ENCODE measurements around the gene SP6. TPM values are rescaled to one million over a fixed set of nuclear protein-coding genes. Genes with fewer than 3 reads are reported as not detected.

Gene SP6
- under 1 TPM in 1 of 2 experiments, not detected in 1; 0.05 TPM for total RNA-seq

DNA sequence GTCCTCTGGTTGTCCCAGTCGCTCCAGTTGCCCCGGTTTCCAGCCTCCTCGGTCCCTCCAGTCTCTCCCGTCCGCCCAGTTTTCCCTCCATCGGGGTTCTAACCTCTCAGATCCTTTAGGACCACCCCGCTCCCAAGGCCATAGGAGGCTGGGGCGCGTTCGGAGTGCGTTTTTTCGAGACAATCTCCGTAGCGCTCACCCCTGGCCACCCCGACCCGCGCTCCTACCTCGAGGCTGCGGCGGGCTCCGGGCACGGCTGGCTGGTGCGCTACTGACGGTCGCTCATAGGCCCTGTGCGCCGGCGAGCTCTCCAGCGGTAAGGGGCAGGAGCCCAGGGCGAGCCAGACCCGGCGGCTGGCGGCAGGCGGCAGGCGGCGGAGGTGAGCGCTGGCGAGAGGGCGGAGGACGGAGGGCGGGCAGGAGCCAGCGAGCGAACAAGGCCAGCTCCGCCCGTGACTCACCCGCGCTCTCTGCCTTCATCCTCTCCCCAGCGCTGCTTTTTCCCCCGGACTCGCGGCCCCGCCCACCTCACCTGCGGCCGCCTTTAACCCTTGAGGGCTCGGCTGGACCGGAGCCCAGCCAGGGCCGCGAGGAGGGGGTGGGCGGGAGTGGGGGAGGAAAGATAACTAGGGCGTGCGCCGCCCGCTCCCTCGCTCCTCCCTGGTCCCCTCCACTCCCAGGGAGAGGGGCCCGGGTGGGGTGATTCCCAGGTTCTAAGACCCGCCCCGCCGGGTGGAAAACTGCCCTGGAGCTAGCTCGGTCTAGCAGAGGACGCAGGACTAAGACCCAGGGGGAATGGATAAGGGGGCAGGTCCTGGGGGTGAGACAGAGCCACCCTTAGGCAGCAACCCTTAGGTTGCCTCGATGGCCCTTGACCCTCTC is at the start of gene SP6:
Gene SP6, minus strand, starts transcription at position 472 of the 882 bp plus-strand sequence. CDS start 2,734 bp downstream, outside the sequence.
- ChIA-PET CTCF (interaction anchor here (0.9 to 18.7 kb wide), 3 partner anchors 10 to 58 kb away, joined by 3 to 538 read pairs (median 19); partner anchors contain the start of genes SCRN2 and SP2), POLR2A (interaction anchor here (1.0 kb wide), 1 partner anchor 19 kb away, joined by 3 read pairs; the partner anchor contains the start of genes LRRC46 and MRPL10)
- H3K9me3 Mint-ChIP-seq (ENCODE audit: insufficient read depth) = no peaks in the 10 kb centered on the region
- peaks cover 19% of the 10 kb centered on the region for H3K4me1 Mint-ChIP-seq (ENCODE audit: low read depth)
- no peak within 1 kb of the TSS for H3K27ac Mint-ChIP-seq
- DNase-seq (peak; percentile 70), ATAC-seq (peak; percentile 86)
- H3K27me3 Mint-ChIP-seq (ENCODE audit: low read depth) = peaks cover 84% of the 10 kb centered on the region
- no peaks in the 10 kb centered on the region for H3K36me3 Mint-ChIP-seq (ENCODE audit: low read depth)
- H3K4me3 Mint-ChIP-seq = peak within 1 kb of the TSS; percentile 27

GRCh38 chr17:47899643-47900042 is 48.7 kb upstream of the SP6 start:
- Mint-ChIP-seq H3K4me3 (no peak overlapping the region), H3K9me3 (ENCODE audit: insufficient read depth) (no peaks in the 10 kb centered on the region), H3K27ac (no peak overlapping the region), H3K27me3 (ENCODE audit: low read depth) (no peaks in the 10 kb centered on the region), H3K4me1 (ENCODE audit: low read depth) (peaks cover 26% of the 10 kb centered on the region), H3K36me3 (ENCODE audit: low read depth) (peaks cover 19% of the 10 kb centered on the region)
- ATAC-seq = no peak
- ChIA-PET CTCF (interaction anchor here (0.9 to 2.5 kb wide), 2 partner anchors 8 to 58 kb away, joined by 3 to 9 read pairs; partner anchors contain the start of gene SCRN2), POLR2A (no interaction called here)
- no peak for DNase-seq

- ATAC-seq = no peak
- Mint-ChIP-seq H3K9me3 (ENCODE audit: insufficient read depth) (no peaks in the 10 kb centered on the region), H3K4me3 (no peak overlapping the region), H3K4me1 (ENCODE audit: low read depth) (peaks cover 38% of the 10 kb centered on the region), H3K36me3 (ENCODE audit: low read depth) (peaks cover 19% of the 10 kb centered on the region), H3K27me3 (ENCODE audit: low read depth) (no peaks in the 10 kb centered on the region), H3K27ac (no peak overlapping the region)
- ChIA-PET POLR2A (no interaction called here), CTCF (interaction anchor here (1.2 to 1.8 kb wide), 2 partner anchors 49 to 50 kb away, joined by 3 to 4 read pairs; no protein-coding TSS in a partner anchor)
- no peak for DNase-seq
Measured at GRCh38 chr17:47898241-47898640, 47.3 kb upstream of the SP6 start.

- peaks cover 18% of the 10 kb centered on the region for H3K36me3 Mint-ChIP-seq (ENCODE audit: low read depth)
- H3K4me3 Mint-ChIP-seq = peak overlapping the region; percentile 97
- H3K9me3 Mint-ChIP-seq (ENCODE audit: insufficient read depth) = no peaks in the 10 kb centered on the region
- peak overlapping the region; percentile 89 for H3K27ac Mint-ChIP-seq
- ChIA-PET POLR2A (interaction anchor here (1.0 kb wide), 1 partner anchor 73 kb away, joined by 3 read pairs; no protein-coding TSS in a partner anchor), CTCF (interaction anchor here (1.0 to 1.8 kb wide), 4 partner anchors 51 to 73 kb away, joined by 4 to 7 read pairs (median 6); partner anchors contain the start of genes CDK5RAP3 and SCRN2)
- no peak for ATAC-seq
- H3K4me1 Mint-ChIP-seq (ENCODE audit: low read depth) = peaks cover 38% of the 10 kb centered on the region
- no peak for DNase-seq
- no peaks in the 10 kb centered on the region for H3K27me3 Mint-ChIP-seq (ENCODE audit: low read depth)
Measured at GRCh38 chr17:47897561-47897960, 46.6 kb upstream of the SP6 start.

GRCh38 chr17:47896672-47897490 is 45.9 kb upstream of the SP6 start:
- Mint-ChIP-seq H3K36me3 (ENCODE audit: low read depth) (peaks cover 18% of the 10 kb centered on the region), H3K27ac (peak overlapping the region; percentile 89), H3K4me3 (peak overlapping the region; percentile 97), H3K27me3 (ENCODE audit: low read depth) (no peaks in the 10 kb centered on the region), H3K9me3 (ENCODE audit: insufficient read depth) (no peaks in the 10 kb centered on the region), H3K4me1 (ENCODE audit: low read depth) (peaks cover 38% of the 10 kb centered on the region)
- no peak for ATAC-seq
- ChIA-PET CTCF (interaction anchor here (0.7 to 1.8 kb wide), 6 partner anchors 51 to 122 kb away, joined by 3 to 7 read pairs (median 4); partner anchors contain the start of genes CDK5RAP3 and SCRN2), POLR2A (interaction anchor here (1.0 kb wide), 2 partner anchors 45 to 73 kb away, joined by 3 to 7 read pairs; partner anchors contain the start of gene PNPO)
- DNase-seq = no peak

- peak within 1 kb of the TSS; percentile 95 for H3K27ac Mint-ChIP-seq
- CTCF ChIA-PET = interaction anchor here (0.7 to 18.4 kb wide), 20 partner anchors 10 to 123 kb away, joined by 3 to 538 read pairs (median 4); partner anchors contain the start of genes CDK5RAP3, LRRC46, MRPL10 and OSBPL7
- H3K9me3 Mint-ChIP-seq (ENCODE audit: insufficient read depth) = no peaks in the 10 kb centered on the region
Measured at GRCh38 chr17:47895856-47896671, 45.1 kb upstream of the SP6 start, which contains the start of gene SP2. SP2 (plus strand) TSS chr17:47896236; CDS start chr17:47896287, 51 bp downstream.

GRCh38 chr17:47895347-47895855 is 44.4 kb upstream of the SP6 start:
- H3K27me3 Mint-ChIP-seq (ENCODE audit: low read depth) = no peaks in the 10 kb centered on the region
- H3K4me3 Mint-ChIP-seq = peak overlapping the region; percentile 97
- CTCF ChIA-PET = interaction anchor here (0.8 to 18.4 kb wide), 14 partner anchors 10 to 123 kb away, joined by 3 to 538 read pairs (median 4); partner anchors contain the start of genes CDK5RAP3, LRRC46, MRPL10 and OSBPL7
- peaks cover 18% of the 10 kb centered on the region for H3K36me3 Mint-ChIP-seq (ENCODE audit: low read depth)
- DNase-seq (peak; percentile 50), ATAC-seq (no peak)
- H3K27ac Mint-ChIP-seq = peak overlapping the region; percentile 95
- POLR2A ChIA-PET = interaction anchor here (0.5 to 1.7 kb wide), 39 partner anchors 8 to 774 kb away, joined by 3 to 25 read pairs (median 4); partner anchors contain the start of genes CDK5RAP3, LRRC46, MRPL10 and NFE2L1
- no peaks in the 10 kb centered on the region for H3K9me3 Mint-ChIP-seq (ENCODE audit: insufficient read depth)
- peaks cover 44% of the 10 kb centered on the region for H3K4me1 Mint-ChIP-seq (ENCODE audit: low read depth)

More at GRCh38 chr17:47895856-47896671, 45.1 kb upstream of the SP6 start, which contains the start of gene SP2:
- POLR2A ChIA-PET = interaction anchor here (0.5 to 1.7 kb wide), 40 partner anchors 9 to 775 kb away, joined by 3 to 25 read pairs (median 4); partner anchors contain the start of genes CDK5RAP3, LRRC46, MRPL10 and NFE2L1
- H3K36me3 Mint-ChIP-seq (ENCODE audit: low read depth) = peaks cover 18% of the 10 kb centered on the region
- ATAC-seq (peak; percentile 96), DNase-seq (peak; percentile 100)
- peak within 1 kb of the TSS; percentile 97 for H3K4me3 Mint-ChIP-seq
- H3K4me1 Mint-ChIP-seq (ENCODE audit: low read depth) = peaks cover 44% of the 10 kb centered on the region
- no peaks in the 10 kb centered on the region for H3K27me3 Mint-ChIP-seq (ENCODE audit: low read depth)

- Mint-ChIP-seq H3K4me1 (ENCODE audit: low read depth) (peaks cover 47% of the 10 kb centered on the region), H3K36me3 (ENCODE audit: low read depth) (peaks cover 18% of the 10 kb centered on the region), H3K4me3 (peak overlapping the region; percentile 97), H3K27ac (peak overlapping the region; percentile 95), H3K9me3 (ENCODE audit: insufficient read depth) (no peaks in the 10 kb centered on the region), H3K27me3 (ENCODE audit: low read depth) (no peaks in the 10 kb centered on the region)
- DNase-seq (no peak), ATAC-seq (no peak)
- CTCF ChIA-PET = interaction anchor here (0.8 to 18.4 kb wide), 15 partner anchors 10 to 124 kb away, joined by 3 to 538 read pairs (median 4); partner anchors contain the start of genes CDK5RAP3, LRRC46, MRPL10 and OSBPL7
- POLR2A ChIA-PET = interaction anchor here (0.8 to 1.7 kb wide), 25 partner anchors 8 to 246 kb away, joined by 3 to 25 read pairs (median 4); partner anchors contain the start of genes CDK5RAP3, LRRC46, MRPL10 and OSBPL7
Measured at GRCh38 chr17:47894498-47895346, 43.8 kb upstream of the SP6 start.

DNA sequence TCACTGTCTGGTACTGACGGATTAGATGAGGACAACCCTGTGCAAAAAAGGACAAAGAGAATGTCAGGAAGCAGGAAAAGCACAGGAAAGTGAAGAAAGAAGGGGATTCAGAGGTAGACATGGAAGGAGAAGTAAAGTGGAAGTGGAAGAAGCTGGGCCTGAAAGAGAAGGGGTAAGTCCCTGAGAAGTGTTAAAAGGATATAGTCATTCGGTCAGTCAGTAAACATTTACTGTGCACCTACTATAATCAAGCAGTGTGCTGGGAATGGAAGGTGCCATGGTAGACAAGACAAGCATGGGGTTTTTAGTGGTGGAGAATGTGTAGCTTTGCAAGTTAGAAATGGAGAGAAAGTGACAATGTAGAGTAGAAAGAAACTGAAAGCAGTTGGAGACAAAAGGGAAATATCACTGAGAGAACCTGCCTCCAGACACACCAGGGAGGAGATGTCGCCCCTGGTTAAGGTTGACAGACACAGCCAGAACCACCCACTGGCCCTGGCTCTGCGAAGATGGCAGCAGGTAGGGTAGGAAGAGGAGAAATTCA is 40.7 kb upstream of the SP6 start:
- peaks cover 26% of the 10 kb centered on the region for H3K4me1 Mint-ChIP-seq (ENCODE audit: low read depth)
- DNase-seq (no peak), ATAC-seq (no peak)
- ChIA-PET POLR2A (interaction anchor here (0.5 to 1.5 kb wide), 4 partner anchors 9 to 156 kb away, joined by 3 to 5 read pairs (median 4); partner anchors contain the start of genes CDK5RAP3, LRRC46 and MRPL10), CTCF (interaction anchor here (0.8 to 18.4 kb wide), 9 partner anchors 8 to 127 kb away, joined by 3 to 538 read pairs (median 10); partner anchors contain the start of genes CDK5RAP3, SCRN2 and SP6)
- H3K36me3 Mint-ChIP-seq (ENCODE audit: low read depth) = no peaks in the 10 kb centered on the region
- no peaks in the 10 kb centered on the region for H3K27me3 Mint-ChIP-seq (ENCODE audit: low read depth)
- peak overlapping the region; percentile 37 for H3K27ac Mint-ChIP-seq
- H3K9me3 Mint-ChIP-seq (ENCODE audit: insufficient read depth) = no peaks in the 10 kb centered on the region
- H3K4me3 Mint-ChIP-seq = no peak overlapping the region
